ACC112 (cell line): Measurements from ENCODE around the gene NFIB.

Source experiments
- H2AFZ ChIP-seq: fragments of 200-600 bp; sonication (generic); one replicate; pipeline ENCODE4 v1.6.0; 2017; ENCODE audit warnings: antibody characterized with exemption, low read length; ENCODE audit not compliant: unreplicated experiment
- H3K27ac ChIP-seq: fragments of 200-600 bp; sonication (generic); 2 replicates; pipeline ENCODE4 v1.5.1; 2014; ENCODE audit warnings: low read depth, mild to moderate bottlenecking, antibody characterized with exemption, low read length, moderate library complexity
- H3K27me3 ChIP-seq: fragments of 200-600 bp; sonication (generic); 2 replicates; pipeline ENCODE4 v1.6.1; 2014; ENCODE audit warnings: mild to moderate bottlenecking, antibody characterized with exemption, low read length, moderate library complexity, mixed read lengths; ENCODE audit not compliant: insufficient read depth
- H3K36me3 ChIP-seq: fragments of 200-600 bp; sonication (generic); 2 replicates; pipeline ENCODE4 v1.6.1; 2016; ENCODE audit warnings: mild to moderate bottlenecking, antibody characterized with exemption, low read length, moderate library complexity, mixed read lengths; ENCODE audit not compliant: insufficient read depth
- H3K4me1 ChIP-seq: fragments of 200-600 bp; sonication (generic); one replicate; pipeline ENCODE4 v1.6.1; 2016; ENCODE audit warnings: low read length, mixed read lengths; ENCODE audit not compliant: insufficient read depth, unreplicated experiment, control insufficient read depth
- H3K4me3 ChIP-seq: fragments of 200-600 bp; sonication (generic); 2 replicates; pipeline ENCODE4 v1.5.1; 2014; ENCODE audit warnings: mild to moderate bottlenecking, low read depth, low read length
- H3K79me2 ChIP-seq: fragments of 200-600 bp; sonication (generic); one replicate; pipeline ENCODE4 v1.6.0; 2016; ENCODE audit warnings: low read length; ENCODE audit not compliant: control insufficient read depth, unreplicated experiment, insufficient read depth

NFIB gene

GRCh38 chr9:14170392-14170931 is 143.5 kb downstream of the NFIB start:
- Histone ChIP-seq H3K27ac (peak overlapping the region; percentile 29; the same call in 1 of the 2 replicates), H3K27me3 (no peaks in the 10 kb centered on the region), H3K4me1 (peaks cover 20% of the 10 kb centered on the region), H3K79me2 (peaks cover 8% of the 10 kb centered on the region), H3K36me3 (0 out of 2 replicates have a peak, but pooled peaks cover 2% of the 10 kb centered on the region), H2AFZ (no peak overlapping the region), H3K4me3 (no peak overlapping the region)

- Histone ChIP-seq H3K27me3 (no peaks in the 10 kb centered on the region), H3K36me3 (no peaks in the 10 kb centered on the region), H3K79me2 (peaks cover 11% of the 10 kb centered on the region), H3K4me1 (peaks cover 29% of the 10 kb centered on the region), H3K4me3 (no peak overlapping the region), H3K27ac (no peak overlapping the region), H2AFZ (no peak overlapping the region)
These were observed 145.6 kb downstream of the NFIB start for GRCh38 chr9:14168381-14168780.

DNA sequence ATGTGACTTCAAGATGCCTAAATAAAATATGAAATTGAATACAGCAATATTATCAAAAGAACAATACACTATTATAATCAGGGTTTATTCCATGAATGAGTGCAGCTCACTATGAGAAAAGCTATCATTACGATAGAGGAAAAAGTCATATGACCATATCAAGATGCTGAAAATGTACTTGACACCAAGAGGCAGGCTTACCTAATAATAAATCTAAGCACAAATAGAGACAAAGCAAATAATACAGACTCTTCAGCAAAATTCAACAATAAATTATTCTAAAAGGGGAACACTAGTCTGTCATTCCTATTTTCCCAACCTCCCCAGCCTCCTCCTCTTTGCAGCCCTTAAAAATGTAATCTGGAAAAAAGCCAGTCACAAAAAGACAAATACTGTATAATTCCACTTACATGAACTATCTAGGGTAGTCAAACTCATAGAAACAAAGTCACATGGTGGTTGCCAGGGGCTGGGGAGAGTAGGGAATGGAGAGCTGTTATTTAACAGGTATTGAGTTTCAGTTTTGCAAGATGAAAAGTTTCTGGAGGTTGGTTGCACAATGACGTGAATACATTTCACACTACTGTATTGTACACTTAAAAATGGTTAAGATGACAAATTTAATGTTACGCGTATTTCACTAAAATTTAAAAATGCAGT is 148.4 kb downstream of the NFIB start:
- Histone ChIP-seq H2AFZ (no peak overlapping the region), H3K27ac (no peak overlapping the region), H3K4me1 (peaks cover 18% of the 10 kb centered on the region)

DNA sequence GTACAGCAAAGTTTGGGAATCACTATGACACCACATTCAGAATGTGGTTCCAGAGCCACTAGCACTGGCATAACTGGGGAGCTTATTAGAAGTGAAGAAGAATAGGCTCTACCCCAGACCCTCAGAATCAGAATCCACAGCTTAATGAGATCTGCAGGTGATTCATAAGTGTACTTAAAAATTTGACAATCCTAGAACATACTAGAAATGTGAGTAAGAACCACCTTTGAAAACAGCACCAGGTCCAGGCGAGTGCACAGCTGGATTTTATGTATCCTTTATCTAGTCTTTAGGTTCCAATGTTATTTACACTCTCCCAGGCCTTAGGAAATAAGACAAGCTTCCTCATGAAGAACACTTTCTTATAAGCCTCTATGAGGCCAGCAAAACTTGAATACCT is 149.0 kb downstream of the NFIB start:
- Histone ChIP-seq H3K36me3 (no peaks in the 10 kb centered on the region), H3K27ac (no peak overlapping the region), H2AFZ (no peak overlapping the region)

More for the DNA sequence above, 148.4 kb downstream of the NFIB start:
- H3K36me3 ChIP-seq: no peaks in the 10 kb centered on the region
- H3K79me2 ChIP-seq: peaks cover 12% of the 10 kb centered on the region
- no peaks in the 10 kb centered on the region for H3K27me3 ChIP-seq
- H3K4me3 ChIP-seq: no peak overlapping the region

DNA sequence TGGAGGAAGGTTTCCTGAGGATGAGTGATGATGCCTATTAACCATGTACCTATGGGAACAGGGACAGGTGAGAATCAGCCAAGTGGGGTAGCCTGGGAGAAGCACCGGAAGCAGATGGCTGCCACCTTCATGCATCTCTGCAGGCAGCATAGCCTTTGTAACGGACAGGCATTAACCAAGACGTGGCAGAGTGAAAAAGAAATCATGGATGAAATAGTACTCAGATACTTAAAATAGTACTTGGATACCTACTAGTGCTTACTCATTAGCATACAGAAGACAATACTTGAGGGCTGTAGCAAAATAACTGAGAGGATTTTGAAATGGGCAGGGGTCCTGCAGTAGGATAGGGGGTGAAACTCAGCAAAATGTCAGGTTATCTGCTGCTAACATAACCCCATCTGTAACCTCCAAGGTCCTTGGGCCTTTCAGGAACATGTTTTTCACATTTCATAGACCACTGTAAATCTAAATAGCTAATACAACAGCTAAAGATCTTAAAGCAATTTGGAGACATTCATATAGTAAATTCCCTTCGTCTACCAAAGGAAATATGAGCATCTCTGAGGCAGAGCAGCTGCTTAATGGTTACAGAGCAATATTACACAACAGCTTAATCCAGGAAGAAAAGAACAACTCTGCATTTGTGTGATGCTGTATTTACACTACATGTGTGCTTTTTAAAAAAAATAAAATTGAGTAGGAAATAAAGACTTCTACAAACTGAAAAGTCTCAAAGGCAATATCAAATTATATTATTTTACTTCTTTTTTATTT is 154.3 kb downstream of the NFIB start:
- no peaks in the 10 kb centered on the region for H3K27me3 ChIP-seq
- peak overlapping the region; percentile 4; the same call in 1 of the 2 replicates for H3K27ac ChIP-seq
- peaks cover 39% of the 10 kb centered on the region for H3K4me1 ChIP-seq
- H3K36me3 ChIP-seq: peaks cover 5% of the 10 kb centered on the region; the same call in 1 of the 2 replicates
- no peak overlapping the region for H2AFZ ChIP-seq
- no peak overlapping the region for H3K4me3 ChIP-seq
- H3K79me2 ChIP-seq: peaks cover 14% of the 10 kb centered on the region

More for the DNA sequence above, 149.0 kb downstream of the NFIB start:
- Histone ChIP-seq H3K79me2 (peaks cover 6% of the 10 kb centered on the region), H3K4me1 (peaks cover 20% of the 10 kb centered on the region), H3K27me3 (no peaks in the 10 kb centered on the region), H3K4me3 (no peak overlapping the region)

- peak overlapping the region; percentile 46 for H3K27ac ChIP-seq
- H3K4me3 ChIP-seq: no peak overlapping the region
- H2AFZ ChIP-seq: no peak overlapping the region
- H3K27me3 ChIP-seq: no peaks in the 10 kb centered on the region
- H3K79me2 ChIP-seq: peaks cover 12% of the 10 kb centered on the region
- peaks cover 38% of the 10 kb centered on the region for H3K4me1 ChIP-seq
- H3K36me3 ChIP-seq: peaks cover 5% of the 10 kb centered on the region
These were observed 155.0 kb downstream of the NFIB start for GRCh38 chr9:14158916-14159315.

GRCh38 chr9:14158136-14158813 is 155.7 kb downstream of the NFIB start:
- Histone ChIP-seq H3K4me3 (no peak overlapping the region), H3K27ac (peak overlapping the region; percentile 46), H3K79me2 (peaks cover 13% of the 10 kb centered on the region), H3K4me1 (peaks cover 40% of the 10 kb centered on the region), H3K27me3 (no peaks in the 10 kb centered on the region), H3K36me3 (peaks cover 5% of the 10 kb centered on the region), H2AFZ (no peak overlapping the region)

DNA sequence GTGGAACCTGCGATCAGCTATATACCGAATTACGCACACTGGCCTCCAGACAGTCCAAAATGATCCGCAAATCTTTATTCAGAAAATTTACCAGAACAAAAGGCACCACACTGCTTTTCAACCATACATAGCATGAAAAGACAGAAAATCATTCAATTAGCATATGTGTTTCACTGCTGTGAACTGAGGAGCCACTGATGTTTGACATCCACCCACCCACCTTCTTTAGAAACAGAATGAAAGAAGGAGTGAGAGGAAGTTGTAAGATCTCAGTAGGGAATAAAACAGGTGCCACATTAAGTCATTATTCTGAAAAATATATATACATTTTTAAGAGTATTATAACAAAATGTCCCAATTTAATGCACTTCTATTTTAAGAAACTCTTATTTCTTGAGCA is 156.8 kb downstream of the NFIB start:
- H3K27ac ChIP-seq: no peak overlapping the region
- no peak overlapping the region for H2AFZ ChIP-seq
- peaks cover 45% of the 10 kb centered on the region for H3K4me1 ChIP-seq
- H3K27me3 ChIP-seq: no peaks in the 10 kb centered on the region
- peaks cover 5% of the 10 kb centered on the region for H3K36me3 ChIP-seq
- H3K79me2 ChIP-seq: peaks cover 16% of the 10 kb centered on the region
- H3K4me3 ChIP-seq: no peak overlapping the region

DNA sequence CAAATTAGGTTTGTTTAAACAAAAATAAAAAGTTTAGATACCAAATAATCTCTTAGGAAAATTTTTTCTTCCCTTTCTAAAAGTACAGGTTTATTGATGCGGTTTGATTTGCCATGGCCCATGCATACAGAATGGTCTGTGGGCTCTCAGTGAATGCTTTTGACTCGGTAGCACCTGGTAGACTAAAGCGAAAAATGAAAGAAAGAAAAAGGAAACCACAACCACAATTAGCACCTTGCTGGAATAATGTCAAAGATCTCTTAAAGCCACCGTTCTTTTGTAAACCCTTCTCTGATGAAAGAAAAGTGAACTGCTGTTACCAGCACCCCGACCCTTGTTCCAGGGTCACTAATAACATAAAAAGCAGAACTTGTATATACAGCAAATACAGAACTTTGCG is 157.9 kb downstream of the NFIB start:
- no peak overlapping the region for H2AFZ ChIP-seq
- H3K4me3 ChIP-seq: no peak overlapping the region
- no peak overlapping the region for H3K27ac ChIP-seq
- peaks cover 6% of the 10 kb centered on the region for H3K36me3 ChIP-seq
- peaks cover 15% of the 10 kb centered on the region for H3K79me2 ChIP-seq
- H3K27me3 ChIP-seq: no peaks in the 10 kb centered on the region
- H3K4me1 ChIP-seq: peaks cover 44% of the 10 kb centered on the region

DNA sequence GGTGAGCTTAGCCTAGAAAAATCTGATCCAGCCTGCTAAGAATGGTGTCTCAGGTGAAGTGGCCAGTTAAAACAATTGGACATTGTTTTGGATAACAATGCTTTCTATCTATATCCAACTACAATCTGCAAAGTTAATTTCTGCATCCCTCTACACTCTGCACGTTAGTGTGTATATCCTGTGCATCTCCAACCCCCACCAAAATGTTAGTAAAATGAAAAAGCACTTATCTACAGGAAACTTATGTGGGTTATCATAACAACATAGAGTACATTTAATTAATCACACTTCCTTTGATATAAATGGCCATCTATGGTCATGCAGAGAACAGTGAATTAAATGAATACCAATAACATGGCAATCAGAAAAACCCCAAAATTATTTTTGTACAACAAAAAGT is 158.7 kb downstream of the NFIB start:
- Histone ChIP-seq H2AFZ (no peak overlapping the region), H3K27ac (no peak overlapping the region), H3K27me3 (no peaks in the 10 kb centered on the region), H3K4me1 (peaks cover 40% of the 10 kb centered on the region), H3K36me3 (peaks cover 8% of the 10 kb centered on the region), H3K79me2 (peaks cover 13% of the 10 kb centered on the region), H3K4me3 (no peak overlapping the region)
